Hematopoietic multipotent progenitor cell treated with erythropoietin and hydrocortisone succinate and interleukin-3 and kit ligand, for 4 days (in vitro differentiated cells): ENCODE data around the gene CALD1.

Experiments
- DNase-seq: peaks from one replicate; pipeline ENCODE4 v3.0.0-alpha.2; 2015

Gene CALD1

GRCh38 chr7:134829380-134829986 lies 50.0 kb downstream of the CALD1 start:
- DNase-seq, result no peak

GRCh38 chr7:134831862-134832261 lies 52.4 kb downstream of the CALD1 start:
- peak; percentile 27 for DNase-seq

GRCh38 chr7:134832367-134832766 lies 52.9 kb downstream of the CALD1 start:
- no peak for DNase-seq

- peak; percentile 73 for DNase-seq
Observed at GRCh38 chr7:134834689-134835462, 55.4 kb downstream of the CALD1 start.

- no peak for DNase-seq
Observed at GRCh38 chr7:134835463-134835823, 56.0 kb downstream of the CALD1 start.

- DNase-seq, result no peak
Observed at GRCh38 chr7:134836447-134836846, 57.0 kb downstream of the CALD1 start.

- no peak for DNase-seq
Observed at GRCh38 chr7:134839298-134839697, 59.9 kb downstream of the CALD1 start.

GRCh38 chr7:134842062-134842461 lies 62.6 kb downstream of the CALD1 start:
- no peak for DNase-seq

GRCh38 chr7:134842886-134843430 lies 63.5 kb downstream of the CALD1 start:
- DNase-seq, result no peak

GRCh38 chr7:134844200-134844599 lies 64.8 kb downstream of the CALD1 start:
- no peak for DNase-seq

- peak; percentile 13 for DNase-seq
Observed at GRCh38 chr7:134845461-134845860, 66.0 kb downstream of the CALD1 start.

GRCh38 chr7:134847851-134848588 lies 68.6 kb downstream of the CALD1 start:
- DNase-seq, result no peak

- DNase-seq, result no peak
Observed at GRCh38 chr7:134850066-134850465, 70.6 kb downstream of the CALD1 start.

GRCh38 chr7:134851141-134851540 lies 71.7 kb downstream of the CALD1 start:
- DNase-seq, result no peak

GRCh38 chr7:134852625-134853024 lies 73.2 kb downstream of the CALD1 start:
- DNase-seq, result no peak

- DNase-seq, result peak; percentile 20
Observed at GRCh38 chr7:134854816-134855215, 75.4 kb downstream of the CALD1 start.

- DNase-seq, result peak; percentile 7
Observed at GRCh38 chr7:134855442-134855841, 76.0 kb downstream of the CALD1 start.

- peak; percentile 35 for DNase-seq
Observed at GRCh38 chr7:134856091-134856490, 76.7 kb downstream of the CALD1 start.

GRCh38 chr7:134856691-134857090 lies 77.3 kb downstream of the CALD1 start:
- no peak for DNase-seq

GRCh38 chr7:134857958-134858357 lies 78.5 kb downstream of the CALD1 start:
- no peak for DNase-seq

GRCh38 chr7:134859783-134860182 lies 80.3 kb downstream of the CALD1 start:
- DNase-seq, result no peak

- no peak for DNase-seq
Observed at GRCh38 chr7:134865001-134865845, 85.8 kb downstream of the CALD1 start.

- DNase-seq, result no peak
Observed at GRCh38 chr7:134866617-134867016, 87.2 kb downstream of the CALD1 start.
